OCI-LY7 (cell line): ENCODE data around the gene STAT4. TPM values are rescaled to one million over a fixed set of nuclear protein-coding genes. Genes with fewer than 3 reads are reported as not detected.

Experiments
- Bru-seq: library from RNA; stranded (reverse); fragments of 400-500 nt; gene quantifications from one replicate; lab custom pipeline; 2021; lab: Mats Ljungman, UMichigan
- BruChase-seq, 2 experiments: library from RNA; stranded (reverse); fragments of 400-500 nt; gene quantifications; one replicate each; lab custom pipeline; 2021; lab: Mats Ljungman, UMichigan
- BruUV-seq: library from RNA; stranded (reverse); fragments of 400-500 nt; replicated peaks from 2 replicates; lab custom pipeline; 2021; lab: Mats Ljungman, UMichigan
- CTCF ChIA-PET: fragments of 300-600 bp; sonication (Branson Sonifier 250); formaldehyde crosslinking; loops from one replicate; lab custom pipeline; 2022; ENCODE audit warnings: antibody characterized with exemption; ENCODE audit not compliant: unreplicated experiment; lab: Charles Lee
- POLR2A ChIA-PET: fragments of 300-600 bp; sonication (Branson Sonifier 250); formaldehyde crosslinking; loops from one replicate; lab custom pipeline; 2022; ENCODE audit warnings: antibody characterized with exemption; lab: Charles Lee
- DNase-seq: peaks from one replicate; pipeline ENCODE4 v3.0.0-alpha.2; 2015; ENCODE audit warnings: low spot score
- H2AFZ ChIP-seq: fragments of 200-600 bp; sonication (generic), shearing (Covaris generic); 2 replicates; pipeline ENCODE4 v1.6.1; 2014; ENCODE audit warnings: mild to moderate bottlenecking, antibody characterized with exemption, low read length, moderate library complexity
- H3K27ac ChIP-seq: fragments of 200-600 bp; sonication (generic); 2 replicates; pipeline ENCODE4 v1.5.1; 2014; ENCODE audit warnings: mixed run types, low read depth, mild to moderate bottlenecking, moderate library complexity, low read length, inconsistent platforms; ENCODE audit not compliant: poor library complexity, severe bottlenecking
- H3K36me3 ChIP-seq: fragments of 200-600 bp; sonication (generic); 2 replicates; pipeline ENCODE4 v1.6.1; 2014; ENCODE audit warnings: mild to moderate bottlenecking, antibody characterized with exemption, low read length, moderate library complexity, mixed read lengths; ENCODE audit not compliant: insufficient read depth
- H3K4me1 ChIP-seq: fragments of 200-600 bp; sonication (generic); 2 replicates; pipeline ENCODE4 v1.5.1; 2014; ENCODE audit warnings: mild to moderate bottlenecking, low read length; ENCODE audit not compliant: insufficient read depth, poor library complexity, severe bottlenecking
- H3K4me2 ChIP-seq: fragments of 200-600 bp; sonication (generic); 2 replicates; pipeline ENCODE4 v1.6.1; 2014; ENCODE audit warnings: mild to moderate bottlenecking, low read length
- H3K4me3 ChIP-seq: fragments of 200-600 bp; sonication (generic); 2 replicates; pipeline ENCODE4 v1.5.1; 2014; ENCODE audit warnings: mild to moderate bottlenecking, low read depth, low read length; ENCODE audit not compliant: poor library complexity, severe bottlenecking
- H3K79me2 ChIP-seq: fragments of 200-600 bp; sonication (generic); 2 replicates; pipeline ENCODE4 v1.6.1; 2016; ENCODE audit warnings: low read depth, mild to moderate bottlenecking, low read length, moderate library complexity, mixed read lengths; ENCODE audit not compliant: insufficient read depth
- H3K9me2 ChIP-seq: fragments of 200-600 bp; sonication (generic); 2 replicates; pipeline ENCODE4 v1.6.1; 2016; ENCODE audit warnings: mild to moderate bottlenecking, low read length, mixed read lengths; ENCODE audit not compliant: insufficient read depth
- H3K9me3 ChIP-seq: fragments of 200-600 bp; sonication (generic); 2 replicates; pipeline ENCODE4 v1.6.1; 2014; ENCODE audit warnings: mild to moderate bottlenecking, mixed run types, low read length, mixed read lengths
- H4K20me1 ChIP-seq: fragments of 200-600 bp; sonication (generic); 2 replicates; pipeline ENCODE4 v1.6.1; 2014; ENCODE audit warnings: mild to moderate bottlenecking, antibody characterized with exemption, low read length, moderate library complexity, mixed read lengths; ENCODE audit not compliant: insufficient read depth
- CTCF ChIP-seq: fragments of 200-600 bp; sonication (generic); conservative IDR thresholded peaks from 2 replicates; pipeline ENCODE4 v1.5.1; 2014; ENCODE audit warnings: mild to moderate bottlenecking, antibody characterized with exemption, low read length, moderate library complexity, mixed read lengths
- EZH2phosphoT487 ChIP-seq: fragments of 200-600 bp; sonication (generic); IDR thresholded peaks from 2 replicates; pipeline ENCODE4 v1.6.1; 2018; ENCODE audit warnings: low read depth, borderline replicate concordance, mild to moderate bottlenecking, mixed run types, antibody characterized with exemption, low read length, moderate library complexity, mixed read lengths
- intact Hi-C: fragments of 100-400 bp; cut with micrococcal nuclease; formaldehyde crosslinking; loops from one replicate; pipeline ENCODE4 v1.10.0; 2022; ENCODE audit not compliant: unreplicated experiment
- long read RNA-seq: library from polyadenylated mRNA; stranded (forward); transcript quantifications from one replicate; pipeline ENCODE4 v2.0.0, GENCODE V29; 2022
- total RNA-seq, 2 experiments: library from RNA; depleted of rRNA in 1 of 2; stranded (reverse); fragments of >200 nt in 1 of 2; shearing (Covaris generic) in 1 of 2; gene quantifications; 2 replicates each; pipeline ENCODE4 v1.2.3, GENCODE V29; 2014 to 2022

The STAT4 gene, protein sequence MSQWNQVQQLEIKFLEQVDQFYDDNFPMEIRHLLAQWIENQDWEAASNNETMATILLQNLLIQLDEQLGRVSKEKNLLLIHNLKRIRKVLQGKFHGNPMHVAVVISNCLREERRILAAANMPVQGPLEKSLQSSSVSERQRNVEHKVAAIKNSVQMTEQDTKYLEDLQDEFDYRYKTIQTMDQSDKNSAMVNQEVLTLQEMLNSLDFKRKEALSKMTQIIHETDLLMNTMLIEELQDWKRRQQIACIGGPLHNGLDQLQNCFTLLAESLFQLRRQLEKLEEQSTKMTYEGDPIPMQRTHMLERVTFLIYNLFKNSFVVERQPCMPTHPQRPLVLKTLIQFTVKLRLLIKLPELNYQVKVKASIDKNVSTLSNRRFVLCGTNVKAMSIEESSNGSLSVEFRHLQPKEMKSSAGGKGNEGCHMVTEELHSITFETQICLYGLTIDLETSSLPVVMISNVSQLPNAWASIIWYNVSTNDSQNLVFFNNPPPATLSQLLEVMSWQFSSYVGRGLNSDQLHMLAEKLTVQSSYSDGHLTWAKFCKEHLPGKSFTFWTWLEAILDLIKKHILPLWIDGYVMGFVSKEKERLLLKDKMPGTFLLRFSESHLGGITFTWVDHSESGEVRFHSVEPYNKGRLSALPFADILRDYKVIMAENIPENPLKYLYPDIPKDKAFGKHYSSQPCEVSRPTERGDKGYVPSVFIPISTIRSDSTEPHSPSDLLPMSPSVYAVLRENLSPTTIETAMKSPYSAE
- total RNA-seq (2014; rRNA removed; shearing (Covaris generic)) (not detected in 2 replicates), total RNA-seq (2022) (not detected in 2 replicates), Bru-seq, nascent RNA (percentile 1 among the genes with signal in this experiment), BruChase-seq, experiment 1, labeled RNA remaining after a 6-hour chase (not detected), BruChase-seq, experiment 2, labeled RNA remaining after a 2-hour chase (not detected)
- long read RNA-seq = 0 reads

DNA sequence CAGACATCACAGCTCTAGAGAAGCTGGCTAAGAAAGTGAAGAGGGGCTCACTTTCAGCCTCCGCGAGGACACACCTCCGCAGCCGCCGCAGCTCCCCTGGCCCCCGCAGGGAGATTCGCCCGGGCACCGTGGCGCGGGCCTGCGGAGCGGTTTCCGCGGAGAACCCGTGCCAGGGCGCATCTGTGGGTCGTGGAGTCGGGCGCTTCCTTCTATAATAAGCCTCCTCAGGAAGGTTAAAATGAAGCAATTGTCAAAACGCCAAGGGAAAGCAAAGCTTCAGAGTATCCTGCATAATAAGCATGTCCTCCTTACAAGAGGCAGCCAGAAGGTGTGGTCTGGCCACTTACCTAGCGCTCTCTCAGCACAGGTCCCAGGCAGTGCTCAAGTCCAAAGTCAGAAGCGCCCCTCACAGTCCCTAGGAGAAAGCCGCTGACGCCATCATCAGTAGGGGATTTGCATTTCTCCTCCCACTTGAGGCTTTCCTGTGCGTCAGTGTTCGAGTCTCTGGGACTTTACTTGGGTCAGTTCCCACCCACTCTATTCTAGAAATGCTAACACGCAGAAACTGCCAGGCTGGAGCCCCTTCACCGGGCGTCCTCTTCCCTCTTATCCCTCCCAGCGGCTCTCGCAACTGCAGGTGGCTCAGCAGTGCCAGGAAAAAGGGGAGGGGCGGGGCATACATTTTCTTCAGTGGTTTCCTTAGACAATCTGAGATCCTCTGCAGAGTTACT is at the start of gene STAT4:
STAT4 (minus strand) TSS at position 395 of the 731 bp plus-strand sequence. CDS start 2,791 bp downstream, outside the sequence.
- BruUV-seq = no TSS peak
- Histone ChIP-seq H3K4me1 (no peaks in the 10 kb centered on the region), H3K36me3 (no peaks in the 10 kb centered on the region), H3K9me2 (no peaks in the 10 kb centered on the region), H3K4me3 (no peak within 1 kb of the TSS), H4K20me1 (no peaks in the 10 kb centered on the region), H3K4me2 (peak within 1 kb of the TSS; percentile 17; the same call in 1 of the 2 replicates), H3K9me3 (no peaks in the 10 kb centered on the region), H3K79me2 (no peaks in the 10 kb centered on the region), H2AFZ (no peak within 1 kb of the TSS), H3K27ac (no peak within 1 kb of the TSS)
- ChIA-PET POLR2A (interaction anchor here (0.6 kb wide), 1 partner anchor 102 kb away, joined by 4 read pairs; no protein-coding TSS in a partner anchor), CTCF (no interaction called here)
- intact Hi-C loops = loop anchor here (10.0 kb wide), 1 partner anchor 296 kb away; no protein-coding TSS in a partner anchor
- TF ChIP-seq EZH2phosphoT487 (no peak), CTCF (no peak)
- DNase-seq = no peak

GRCh38 chr2:191199929-191200512 is 49.2 kb upstream of the STAT4 start:
- intact Hi-C loops = no loop called here
- POLR2A ChIA-PET = no interaction called here
- TF ChIP-seq EZH2phosphoT487 (no peak), CTCF (no peak)
- Histone ChIP-seq H3K4me1 (no peaks in the 10 kb centered on the region), H3K79me2 (no peaks in the 10 kb centered on the region), H3K9me2 (peaks cover 2% of the 10 kb centered on the region; the same call in 1 of the 2 replicates), H3K4me2 (no peak overlapping the region), H2AFZ (no peak overlapping the region), H3K27ac (no peak overlapping the region), H3K4me3 (no peak overlapping the region), H4K20me1 (no peaks in the 10 kb centered on the region), H3K36me3 (no peaks in the 10 kb centered on the region), H3K9me3 (no peaks in the 10 kb centered on the region)
- CTCF ChIA-PET = no interaction called here
- DNase-seq = no peak
- no TSS peak for BruUV-seq
